ENCODE data around the gene CREG1. TPM values are rescaled to one million over a fixed set of nuclear protein-coding genes. Genes with fewer than 3 reads are reported as not detected.

Gene CREG1
- total and polyA plus RNA-seq, 4 donors, result 86.8 to 123 (median 95.8) TPM

DNA sequence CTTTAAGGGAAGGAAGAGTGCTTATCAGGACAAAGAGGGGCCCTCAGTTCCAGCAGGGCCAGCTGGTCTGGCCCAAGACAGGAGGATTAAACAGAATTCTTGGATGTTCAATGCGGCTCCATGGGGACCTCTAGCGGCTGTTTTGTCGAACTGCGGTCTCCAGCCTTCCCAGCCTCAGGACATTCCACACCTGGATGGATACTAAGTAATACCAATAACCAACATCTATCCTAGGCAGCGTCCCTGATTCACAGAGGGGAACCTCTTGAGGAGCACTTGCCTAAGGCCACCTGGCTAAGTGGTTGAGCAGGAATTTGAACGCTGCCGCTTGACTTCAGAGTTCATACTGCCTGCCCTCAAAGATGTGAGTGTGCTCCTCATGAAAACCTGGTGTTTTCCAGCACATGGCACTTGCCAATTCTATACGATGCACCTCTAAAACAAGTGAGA, 19.7 kb downstream of the CREG1 start:
- no peaks in the 10 kb centered on the region for H3K9me3 ChIP-seq (ENCODE audit: control insufficient read depth in 4 of 4, low read length in 3 of 4)
- no peaks in the 10 kb centered on the region for H3K36me3 ChIP-seq (ENCODE audit: control insufficient read depth in 4 of 4, insufficient read depth in 3 of 4, low read depth in 1 of 4, low read length in 3 of 4)
- TF ChIP-seq, protein P1, sequence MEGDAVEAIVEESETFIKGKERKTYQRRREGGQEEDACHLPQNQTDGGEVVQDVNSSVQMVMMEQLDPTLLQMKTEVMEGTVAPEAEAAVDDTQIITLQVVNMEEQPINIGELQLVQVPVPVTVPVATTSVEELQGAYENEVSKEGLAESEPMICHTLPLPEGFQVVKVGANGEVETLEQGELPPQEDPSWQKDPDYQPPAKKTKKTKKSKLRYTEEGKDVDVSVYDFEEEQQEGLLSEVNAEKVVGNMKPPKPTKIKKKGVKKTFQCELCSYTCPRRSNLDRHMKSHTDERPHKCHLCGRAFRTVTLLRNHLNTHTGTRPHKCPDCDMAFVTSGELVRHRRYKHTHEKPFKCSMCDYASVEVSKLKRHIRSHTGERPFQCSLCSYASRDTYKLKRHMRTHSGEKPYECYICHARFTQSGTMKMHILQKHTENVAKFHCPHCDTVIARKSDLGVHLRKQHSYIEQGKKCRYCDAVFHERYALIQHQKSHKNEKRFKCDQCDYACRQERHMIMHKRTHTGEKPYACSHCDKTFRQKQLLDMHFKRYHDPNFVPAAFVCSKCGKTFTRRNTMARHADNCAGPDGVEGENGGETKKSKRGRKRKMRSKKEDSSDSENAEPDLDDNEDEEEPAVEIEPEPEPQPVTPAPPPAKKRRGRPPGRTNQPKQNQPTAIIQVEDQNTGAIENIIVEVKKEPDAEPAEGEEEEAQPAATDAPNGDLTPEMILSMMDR (IDR thresholded peaks at IDR 0.05; ENCODE audit: low read depth, low read length, missing input control), result peak; percentile 89
- peak; percentile 87 to 90 for TF ChIP-seq RAD21 (IDR thresholded peaks at IDR 0.05)
- TF ChIP-seq HNF4A (conservative IDR thresholded peaks at IDR 0.05), result no peak
- H3K4me1 ChIP-seq (ENCODE audit: control insufficient read depth in 4 of 4, insufficient read depth in 4 of 4, low read length in 3 of 4), result peaks cover 0 to 34% (median 26%) of the 10 kb centered on the region in 4 donors
- 10% methylated on average over 8 of the region's 8 CpGs for WGBS
- no peak overlapping the region for H3K9ac ChIP-seq (ENCODE audit: low read depth in 1 of 2, low read length in 2 of 2)
- H3K4me3 ChIP-seq (ENCODE audit: low read depth in 1 of 3, low read length in 3 of 3), result no peak overlapping the region
- no peak overlapping the region for H3K27ac ChIP-seq (ENCODE audit: low read depth in 1 of 2, low read length in 2 of 2)
- peak; percentile 75 for DNase-seq (ENCODE audit: low spot score)
- no peaks in the 10 kb centered on the region for H3K27me3 ChIP-seq (ENCODE audit: control insufficient read depth in 4 of 4, insufficient read depth in 4 of 4, low read length in 3 of 4)

DNA sequence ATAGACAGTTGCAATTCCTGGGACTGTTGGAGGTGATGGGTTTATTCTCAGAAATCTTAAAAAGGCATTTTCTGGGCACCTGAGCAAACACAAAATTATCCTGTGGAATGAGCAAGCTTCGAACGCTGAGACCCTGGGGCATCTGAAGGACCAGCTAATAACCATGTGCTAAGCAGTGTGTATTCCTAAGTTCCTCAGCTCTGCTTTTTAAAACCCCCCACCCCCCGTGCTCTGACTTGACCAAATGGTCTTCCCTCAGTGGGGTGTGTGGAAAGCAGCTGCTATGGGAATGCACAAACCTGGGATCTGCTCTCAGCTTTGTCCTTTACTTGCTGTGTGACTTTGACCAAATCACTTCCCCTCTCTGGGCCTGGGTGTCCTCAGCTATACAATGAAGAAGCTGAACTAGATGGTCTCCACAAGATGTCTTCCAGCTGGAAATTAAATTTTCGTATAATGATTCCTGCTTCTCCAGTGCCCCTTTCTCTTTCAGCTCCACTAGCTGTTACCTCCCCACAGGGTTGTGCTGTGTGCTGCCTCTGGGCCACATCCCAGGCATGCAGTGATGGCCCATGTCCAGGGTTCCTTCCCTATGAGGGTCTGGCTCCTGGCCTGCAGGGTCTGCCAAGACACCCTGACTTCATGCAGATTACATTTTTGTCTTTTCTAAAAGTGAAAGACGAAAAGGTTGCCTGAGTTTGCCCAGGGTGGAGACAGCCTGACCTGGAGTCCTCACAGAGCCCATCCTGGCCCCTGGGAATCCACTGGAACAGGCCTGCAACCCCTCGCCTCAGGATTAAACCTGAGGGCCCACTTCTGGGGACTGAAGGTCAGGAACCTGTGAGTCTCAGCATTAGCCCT, 20.4 kb downstream of the CREG1 start:
- no peaks in the 10 kb centered on the region for H3K27me3 ChIP-seq (ENCODE audit: control insufficient read depth in 4 of 4, insufficient read depth in 4 of 4, low read length in 3 of 4)
- 83% methylated on average over 6 of the region's 6 CpGs for WGBS
- H3K27ac ChIP-seq (ENCODE audit: low read depth in 1 of 2, low read length in 2 of 2), result no peak overlapping the region
- no peaks in the 10 kb centered on the region for H3K9me3 ChIP-seq (ENCODE audit: control insufficient read depth in 4 of 4, low read length in 3 of 4)
- DNase-seq (ENCODE audit: low spot score), result no peak
- TF ChIP-seq, protein P2, sequence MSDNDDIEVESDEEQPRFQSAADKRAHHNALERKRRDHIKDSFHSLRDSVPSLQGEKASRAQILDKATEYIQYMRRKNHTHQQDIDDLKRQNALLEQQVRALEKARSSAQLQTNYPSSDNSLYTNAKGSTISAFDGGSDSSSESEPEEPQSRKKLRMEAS (IDR thresholded peaks at IDR 0.05), result no peak
- no peak for TF ChIP-seq YY1 (IDR thresholded peaks at IDR 0.05)
- peaks cover 0 to 28% (median 21%) of the 10 kb centered on the region in 4 donors for H3K4me1 ChIP-seq (ENCODE audit: control insufficient read depth in 4 of 4, insufficient read depth in 4 of 4, low read length in 3 of 4)
- H3K9ac ChIP-seq (ENCODE audit: low read depth in 1 of 2, low read length in 2 of 2), result no peak overlapping the region
- H3K4me3 ChIP-seq (ENCODE audit: low read depth in 1 of 3, low read length in 3 of 3), result no peak overlapping the region
- H3K36me3 ChIP-seq (ENCODE audit: control insufficient read depth in 4 of 4, insufficient read depth in 3 of 4, low read depth in 1 of 4, low read length in 3 of 4), result no peaks in the 10 kb centered on the region

GRCh38 chr1:167532375-167532774, 21.2 kb downstream of the CREG1 start:
- H3K27ac ChIP-seq (ENCODE audit: low read depth in 1 of 2, low read length in 2 of 2), result no peak overlapping the region
- TF ChIP-seq, protein P3, sequence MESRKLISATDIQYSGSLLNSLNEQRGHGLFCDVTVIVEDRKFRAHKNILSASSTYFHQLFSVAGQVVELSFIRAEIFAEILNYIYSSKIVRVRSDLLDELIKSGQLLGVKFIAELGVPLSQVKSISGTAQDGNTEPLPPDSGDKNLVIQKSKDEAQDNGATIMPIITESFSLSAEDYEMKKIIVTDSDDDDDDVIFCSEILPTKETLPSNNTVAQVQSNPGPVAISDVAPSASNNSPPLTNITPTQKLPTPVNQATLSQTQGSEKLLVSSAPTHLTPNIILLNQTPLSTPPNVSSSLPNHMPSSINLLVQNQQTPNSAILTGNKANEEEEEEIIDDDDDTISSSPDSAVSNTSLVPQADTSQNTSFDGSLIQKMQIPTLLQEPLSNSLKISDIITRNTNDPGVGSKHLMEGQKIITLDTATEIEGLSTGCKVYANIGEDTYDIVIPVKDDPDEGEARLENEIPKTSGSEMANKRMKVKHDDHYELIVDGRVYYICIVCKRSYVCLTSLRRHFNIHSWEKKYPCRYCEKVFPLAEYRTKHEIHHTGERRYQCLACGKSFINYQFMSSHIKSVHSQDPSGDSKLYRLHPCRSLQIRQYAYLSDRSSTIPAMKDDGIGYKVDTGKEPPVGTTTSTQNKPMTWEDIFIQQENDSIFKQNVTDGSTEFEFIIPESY (IDR thresholded peaks at IDR 0.05), result peak; percentile 30
- TF ChIP-seq FOXA1 (IDR thresholded peaks at IDR 0.05) (no peak), HNF4G (IDR thresholded peaks at IDR 0.05) (peak; percentile 87), FOXA2 (IDR thresholded peaks at IDR 0.05) (no peak), SP1 (IDR thresholded peaks at IDR 0.05) (peak; percentile 91), REST (IDR thresholded peaks at IDR 0.05) (peak; percentile 28), RXRA (IDR thresholded peaks at IDR 0.05) (peak; percentile 39 to 54), RAD21 (IDR thresholded peaks at IDR 0.05) (peak; percentile 11), NR2F2 (IDR thresholded peaks at IDR 0.05) (no peak), ATF3 (IDR thresholded peaks at IDR 0.05) (no peak), YY1 (IDR thresholded peaks at IDR 0.05) (peak; percentile 30), HNF4A (conservative IDR thresholded peaks at IDR 0.05) (peak; percentile 99), GABPA (IDR thresholded peaks at IDR 0.05 in 1 of 2, conservative IDR thresholded peaks at IDR 0.05 in 1 of 2) (no peak)
- TF ChIP-seq, protein P2 (IDR thresholded peaks at IDR 0.05), result no peak
- TF ChIP-seq, protein P1 (IDR thresholded peaks at IDR 0.05; ENCODE audit: low read depth, low read length, missing input control), result no peak

More at GRCh38 chr1:167532375-167532774, 21.2 kb downstream of the CREG1 start:
- Histone ChIP-seq H3K4me3 (ENCODE audit: low read depth in 1 of 3, low read length in 3 of 3) (no peak overlapping the region), H3K9ac (ENCODE audit: low read depth in 1 of 2, low read length in 2 of 2) (no peak overlapping the region), H3K36me3 (ENCODE audit: control insufficient read depth in 4 of 4, insufficient read depth in 3 of 4, low read depth in 1 of 4, low read length in 3 of 4) (no peaks in the 10 kb centered on the region), H3K4me1 (ENCODE audit: control insufficient read depth in 4 of 4, insufficient read depth in 4 of 4, low read length in 3 of 4) (peaks cover 0 to 26% (median 20%) of the 10 kb centered on the region in 4 donors), H3K27me3 (ENCODE audit: control insufficient read depth in 4 of 4, insufficient read depth in 4 of 4, low read length in 3 of 4) (no peaks in the 10 kb centered on the region), H3K9me3 (ENCODE audit: control insufficient read depth in 4 of 4, low read length in 3 of 4) (no peaks in the 10 kb centered on the region)
- DNase-seq (ENCODE audit: low spot score), result no peak

Data from liver (tissue), 9 donors.